Activated effector memory CD4-positive, alpha-beta T cell treated with Interleukin-2 at 50 U/mL for 16 hours (primary cell): Measurements from ENCODE around the gene ITGAV.
"Not testable (repeated sequence)": the region's sequence is repeated elsewhere in the genome, so short reads cannot be mapped to it uniquely, and the experiment has no call there.

Source experiments
- DNase-seq: peaks from one replicate; pipeline ENCODE4 v3.0.0-alpha.2; 2020

Gene ITGAV

GRCh38 chr2:186589612-186590349 lies at the start of gene ITGAV:
TSS of gene ITGAV (plus strand) at chr2:186590056. CDS start at chr2:186590339, 283 bp downstream.
- peak; percentile 75 for DNase-seq

GRCh38 chr2:186540941-186541340 lies 48.9 kb upstream of the ITGAV start:
- DNase-seq: no peak

GRCh38 chr2:186542002-186542401 lies 47.9 kb upstream of the ITGAV start:
- no peak for DNase-seq

- DNase-seq: no peak
Observed at GRCh38 chr2:186543561-186544131, 46.2 kb upstream of the ITGAV start.

GRCh38 chr2:186544255-186544675 lies 45.6 kb upstream of the ITGAV start:
- no peak for DNase-seq

- no peak for DNase-seq
Observed at GRCh38 chr2:186546846-186547245, 43.0 kb upstream of the ITGAV start.

- no peak for DNase-seq
Observed at GRCh38 chr2:186551323-186552050, 38.4 kb upstream of the ITGAV start.

- DNase-seq: no peak
Observed at GRCh38 chr2:186554429-186554828, 35.4 kb upstream of the ITGAV start.

GRCh38 chr2:186554850-186555671 lies 34.8 kb upstream of the ITGAV start:
- no peak for DNase-seq

- no peak for DNase-seq
Observed at GRCh38 chr2:186558512-186559276, 31.2 kb upstream of the ITGAV start.

- DNase-seq: no peak
Observed at GRCh38 chr2:186559370-186559769, 30.5 kb upstream of the ITGAV start.

- DNase-seq: no peak
Observed at GRCh38 chr2:186559848-186560247, 30.0 kb upstream of the ITGAV start.

- DNase-seq: no peak
Observed at GRCh38 chr2:186560254-186560653, 29.6 kb upstream of the ITGAV start.

- no peak for DNase-seq
Observed at GRCh38 chr2:186561467-186562208, 28.2 kb upstream of the ITGAV start.

- no peak for DNase-seq
Observed at GRCh38 chr2:186562209-186562578, 27.7 kb upstream of the ITGAV start.

- not testable (repeated sequence) for DNase-seq
Observed at GRCh38 chr2:186568600-186568999, 21.3 kb upstream of the ITGAV start.

GRCh38 chr2:186569127-186569526 lies 20.7 kb upstream of the ITGAV start:
- not testable (repeated sequence) for DNase-seq

- DNase-seq: no peak
Observed at GRCh38 chr2:186569897-186570296, 20.0 kb upstream of the ITGAV start.

- DNase-seq: no peak
Observed at GRCh38 chr2:186570604-186571003, 19.3 kb upstream of the ITGAV start.

GRCh38 chr2:186572705-186573104 lies 17.2 kb upstream of the ITGAV start:
- no peak for DNase-seq

GRCh38 chr2:186573531-186573930 lies 16.3 kb upstream of the ITGAV start:
- DNase-seq: no peak

GRCh38 chr2:186575302-186575701 lies 14.6 kb upstream of the ITGAV start:
- DNase-seq: no peak
